ENCODE results near the gene KDELR1. TPM values are rescaled to one million over a fixed set of nuclear protein-coding genes. Genes with fewer than 3 reads are reported as not detected.

The KDELR1 gene
- total RNA-seq, 1 experiment from 2014 or later, result 375 TPM

DNA sequence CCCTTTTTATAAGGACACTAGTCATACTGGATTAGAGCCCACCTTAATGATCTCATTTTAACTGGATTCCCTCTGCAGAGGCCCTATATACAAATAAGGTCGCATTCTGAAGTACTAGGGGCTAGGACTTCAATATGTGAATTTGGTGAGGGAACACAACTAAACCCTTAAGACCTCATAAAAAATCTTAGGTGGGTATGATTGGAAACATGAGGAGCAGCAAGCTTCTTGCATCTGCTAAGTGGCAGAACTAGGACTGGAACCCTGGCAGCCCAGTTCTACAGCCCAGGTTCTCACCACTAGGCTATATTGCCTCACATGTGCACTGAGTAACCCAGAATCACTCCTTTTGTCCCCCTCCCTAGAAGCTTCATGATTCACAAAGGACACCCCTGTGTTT is 37.3 kb upstream of the KDELR1 start:
- ChIA-PET POLR2A (no interaction called here), CTCF (interaction anchor here (0.7 kb wide), 1 partner anchor 28 kb away, joined by 3 read pairs; no protein-coding TSS in a partner anchor)
- Mint-ChIP-seq H3K36me3 (ENCODE audit: insufficient read depth, unreplicated experiment) (peaks cover 6% of the 10 kb centered on the region), H3K4me1 (ENCODE audit: low read depth, unreplicated experiment) (peaks cover 7% of the 10 kb centered on the region), H3K27me3 (ENCODE audit: insufficient read depth, unreplicated experiment) (no peaks in the 10 kb centered on the region), H3K27ac (ENCODE audit: unreplicated experiment) (no peak overlapping the region), H3K4me3 (ENCODE audit: unreplicated experiment) (no peak overlapping the region), H3K9me3 (ENCODE audit: unreplicated experiment) (no peaks in the 10 kb centered on the region)
- no peaks in the 10 kb centered on the region for H3K36me3 ChIP-seq (ENCODE audit: control insufficient read depth, insufficient read depth, low read length)
- no peaks in the 10 kb centered on the region for H3K27me3 ChIP-seq (replicated peaks; ENCODE audit: control insufficient read depth, insufficient read depth, low read length)
- no peaks in the 10 kb centered on the region for H3K9me3 ChIP-seq
- no peak for DNase-seq
- intact Hi-C loops (cut with micrococcal nuclease; ENCODE audit: unreplicated experiment), result no loop called here
- no peak overlapping the region for H3K4me3 ChIP-seq (ENCODE audit: low read depth, low read length)
- TF ChIP-seq, protein P1, sequence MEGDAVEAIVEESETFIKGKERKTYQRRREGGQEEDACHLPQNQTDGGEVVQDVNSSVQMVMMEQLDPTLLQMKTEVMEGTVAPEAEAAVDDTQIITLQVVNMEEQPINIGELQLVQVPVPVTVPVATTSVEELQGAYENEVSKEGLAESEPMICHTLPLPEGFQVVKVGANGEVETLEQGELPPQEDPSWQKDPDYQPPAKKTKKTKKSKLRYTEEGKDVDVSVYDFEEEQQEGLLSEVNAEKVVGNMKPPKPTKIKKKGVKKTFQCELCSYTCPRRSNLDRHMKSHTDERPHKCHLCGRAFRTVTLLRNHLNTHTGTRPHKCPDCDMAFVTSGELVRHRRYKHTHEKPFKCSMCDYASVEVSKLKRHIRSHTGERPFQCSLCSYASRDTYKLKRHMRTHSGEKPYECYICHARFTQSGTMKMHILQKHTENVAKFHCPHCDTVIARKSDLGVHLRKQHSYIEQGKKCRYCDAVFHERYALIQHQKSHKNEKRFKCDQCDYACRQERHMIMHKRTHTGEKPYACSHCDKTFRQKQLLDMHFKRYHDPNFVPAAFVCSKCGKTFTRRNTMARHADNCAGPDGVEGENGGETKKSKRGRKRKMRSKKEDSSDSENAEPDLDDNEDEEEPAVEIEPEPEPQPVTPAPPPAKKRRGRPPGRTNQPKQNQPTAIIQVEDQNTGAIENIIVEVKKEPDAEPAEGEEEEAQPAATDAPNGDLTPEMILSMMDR (IDR thresholded peaks at IDR 0.05; ENCODE audit: insufficient read depth in 1 of 2, low read depth in 1 of 2, low read length in 1 of 2, severe bottlenecking in 1 of 2, unreplicated experiment in 1 of 2), result no peak
- H3K4me1 ChIP-seq, result peaks cover 5% of the 10 kb centered on the region; the same call in 1 of the 2 replicates
- no TSS peak for BruUV-seq (replicated peaks)

DNA sequence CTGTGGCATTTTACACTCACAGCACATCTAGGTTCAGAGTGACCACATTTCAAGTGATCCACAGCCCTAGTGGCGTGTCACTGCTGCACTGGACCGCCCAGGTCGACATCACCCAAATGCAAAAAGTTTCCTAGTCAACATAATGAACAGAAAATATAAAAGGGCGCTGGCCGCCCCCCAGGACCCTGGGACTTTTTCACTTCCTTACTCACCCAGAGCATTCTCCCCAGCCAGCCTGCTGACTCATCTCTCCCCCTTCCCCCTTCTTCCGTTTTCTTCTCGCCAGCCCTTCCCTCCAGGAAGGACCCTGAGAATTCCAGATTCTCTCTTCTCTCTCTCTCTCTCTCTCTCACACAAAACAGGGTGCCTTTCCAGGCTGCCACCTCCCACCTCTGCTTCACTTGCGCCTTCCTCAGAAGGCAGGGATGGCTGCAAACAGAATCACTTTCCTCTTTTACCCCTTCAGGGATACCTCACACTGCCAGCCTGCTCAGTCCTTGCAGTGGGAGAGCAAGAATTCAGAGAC is 33.4 kb upstream of the KDELR1 start:
- TF ChIP-seq, protein P1 (IDR thresholded peaks at IDR 0.05; ENCODE audit: insufficient read depth in 1 of 2, low read depth in 1 of 2, low read length in 1 of 2, severe bottlenecking in 1 of 2, unreplicated experiment in 1 of 2), result no peak
- DNase-seq, result no peak
- BruUV-seq (replicated peaks), result no TSS peak
- peaks cover 5% of the 10 kb centered on the region; the same call in 1 of the 2 replicates for H3K4me1 ChIP-seq
- Mint-ChIP-seq H3K27me3 (ENCODE audit: insufficient read depth, unreplicated experiment) (no peaks in the 10 kb centered on the region), H3K4me3 (ENCODE audit: unreplicated experiment) (no peak overlapping the region), H3K4me1 (ENCODE audit: low read depth, unreplicated experiment) (peaks cover 12% of the 10 kb centered on the region), H3K27ac (ENCODE audit: unreplicated experiment) (peak overlapping the region; percentile 57), H3K36me3 (ENCODE audit: insufficient read depth, unreplicated experiment) (no peaks in the 10 kb centered on the region), H3K9me3 (ENCODE audit: unreplicated experiment) (no peaks in the 10 kb centered on the region)
- ChIA-PET POLR2A (no interaction called here), CTCF (interaction anchor here (0.7 kb wide), 1 partner anchor 319 kb away, joined by 7 read pairs; no protein-coding TSS in a partner anchor)
- intact Hi-C loops (cut with micrococcal nuclease; ENCODE audit: unreplicated experiment), result no loop called here
- no peak overlapping the region for H3K4me3 ChIP-seq (ENCODE audit: low read depth, low read length)
- no peaks in the 10 kb centered on the region for H3K9me3 ChIP-seq
- no peaks in the 10 kb centered on the region for H3K27me3 ChIP-seq (replicated peaks; ENCODE audit: control insufficient read depth, insufficient read depth, low read length)
- no peaks in the 10 kb centered on the region for H3K36me3 ChIP-seq (ENCODE audit: control insufficient read depth, insufficient read depth, low read length)

DNA sequence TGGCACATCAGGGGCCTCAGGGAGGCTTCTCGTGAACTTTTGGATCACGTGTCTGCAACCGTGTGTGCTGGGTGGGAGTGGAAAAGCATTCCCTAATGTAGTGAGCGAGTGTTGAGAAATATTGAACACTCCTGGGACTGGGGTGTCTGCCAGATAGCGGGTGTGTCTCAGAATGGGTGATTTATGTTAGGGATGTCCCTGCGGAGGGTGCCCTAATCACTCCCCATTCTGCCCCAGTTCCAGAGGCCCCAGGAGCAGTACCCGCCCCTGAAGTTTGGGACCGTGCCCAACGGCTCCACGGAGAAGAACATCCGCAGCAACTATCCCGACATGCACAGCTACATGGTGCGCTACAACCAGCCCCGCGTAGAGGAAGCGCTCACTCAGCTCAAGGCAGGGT is 30.2 kb upstream of the KDELR1 start:
- Mint-ChIP-seq H3K4me1 (ENCODE audit: low read depth, unreplicated experiment) (peaks cover 12% of the 10 kb centered on the region), H3K36me3 (ENCODE audit: insufficient read depth, unreplicated experiment) (peaks cover 6% of the 10 kb centered on the region), H3K27ac (ENCODE audit: unreplicated experiment) (no peak overlapping the region), H3K9me3 (ENCODE audit: unreplicated experiment) (no peaks in the 10 kb centered on the region), H3K4me3 (ENCODE audit: unreplicated experiment) (no peak overlapping the region), H3K27me3 (ENCODE audit: insufficient read depth, unreplicated experiment) (no peaks in the 10 kb centered on the region)
- DNase-seq, result no peak
- CTCF ChIA-PET, result no interaction called here
- POLR2A ChIA-PET, result no interaction called here
- intact Hi-C loops (cut with micrococcal nuclease; ENCODE audit: unreplicated experiment), result no loop called here
- no peaks in the 10 kb centered on the region for H3K36me3 ChIP-seq (ENCODE audit: control insufficient read depth, insufficient read depth, low read length)
- BruUV-seq (replicated peaks), result no TSS peak
- peaks cover 5% of the 10 kb centered on the region; the same call in 1 of the 2 replicates for H3K4me1 ChIP-seq
- no peaks in the 10 kb centered on the region; the same call in 1 of the 2 replicates for H3K27me3 ChIP-seq (replicated peaks; ENCODE audit: control insufficient read depth, insufficient read depth, low read length)
- H3K4me3 ChIP-seq (ENCODE audit: low read depth, low read length), result no peak overlapping the region
- TF ChIP-seq, protein P1 (IDR thresholded peaks at IDR 0.05; ENCODE audit: insufficient read depth in 1 of 2, low read depth in 1 of 2, low read length in 1 of 2, severe bottlenecking in 1 of 2, unreplicated experiment in 1 of 2), result no peak
- H3K9me3 ChIP-seq, result no peaks in the 10 kb centered on the region
